Measurements from ENCODE around the gene PASK.

PASK gene

DNA sequence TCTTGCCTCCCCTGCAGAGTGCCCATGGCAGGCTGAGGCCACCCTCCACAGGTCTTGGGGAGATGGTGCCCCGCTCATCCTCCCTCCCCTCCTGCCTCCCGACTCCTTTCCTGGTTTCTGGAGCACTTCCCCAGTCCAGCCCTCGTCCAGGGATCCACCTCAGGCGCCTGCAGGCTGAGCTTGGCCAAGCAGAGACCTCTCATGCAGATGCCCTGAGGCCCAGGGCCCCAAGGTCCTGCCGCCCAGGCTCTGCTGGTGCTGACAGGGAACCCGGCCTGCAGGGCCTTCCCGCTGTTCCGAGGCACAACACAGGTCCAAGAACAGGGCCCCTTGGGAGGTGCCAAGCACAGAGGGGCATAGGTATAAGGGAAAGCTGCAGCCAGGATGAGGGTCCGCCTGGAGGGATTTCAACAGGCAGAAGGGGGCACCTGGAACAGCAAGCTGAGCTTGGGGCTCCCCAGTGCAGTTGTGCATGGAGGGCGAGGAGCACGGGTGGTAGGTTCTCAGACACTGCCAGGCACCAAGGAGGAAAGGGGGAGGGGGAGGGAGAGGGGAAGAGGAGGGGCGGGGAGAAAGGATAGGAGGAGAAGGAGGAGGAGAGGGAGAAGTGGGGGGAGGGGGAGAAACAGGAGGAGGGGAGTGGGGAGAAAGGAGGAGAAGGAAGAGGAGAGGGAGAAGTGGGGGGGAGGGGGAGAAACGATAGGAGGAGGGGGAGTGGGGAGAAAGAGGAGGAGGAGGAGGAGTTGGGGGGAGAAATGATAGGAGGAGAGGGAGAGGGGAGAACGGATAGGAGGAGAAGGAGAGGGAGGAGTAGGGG, 38.0 kb upstream of the PASK start:
- Mint-ChIP-seq H3K27me3 (no peaks in the 10 kb centered on the region), H3K36me3 (no peaks in the 10 kb centered on the region), H3K4me1 (ENCODE audit: low read depth) (no peaks in the 10 kb centered on the region), H3K27ac (no peak overlapping the region), H3K9me3 (ENCODE audit: low read depth) (no peaks in the 10 kb centered on the region), H3K4me3 (no peak overlapping the region)

DNA sequence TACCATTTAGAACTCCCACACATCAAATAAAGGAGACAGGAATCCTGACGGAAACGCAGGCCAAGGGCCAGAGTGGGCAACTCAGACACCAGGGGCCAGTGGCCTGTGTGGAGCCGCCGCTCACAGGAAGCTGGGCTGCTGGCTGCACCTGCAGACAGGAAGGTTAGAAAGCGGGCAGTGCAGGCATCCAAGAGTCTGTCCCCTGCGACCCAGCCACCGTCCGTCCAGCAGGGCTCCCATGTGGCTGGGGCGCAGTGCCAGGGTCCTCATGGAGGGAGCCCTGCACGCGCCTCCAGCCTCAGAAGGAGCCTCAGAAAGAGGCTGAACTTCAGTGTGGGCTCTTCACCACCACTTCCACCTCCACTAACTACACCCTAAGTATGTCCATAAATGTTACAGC, 36.7 kb upstream of the PASK start:
- Mint-ChIP-seq H3K27me3 (no peaks in the 10 kb centered on the region), H3K4me3 (no peak overlapping the region), H3K9me3 (ENCODE audit: low read depth) (no peaks in the 10 kb centered on the region), H3K4me1 (ENCODE audit: low read depth) (no peaks in the 10 kb centered on the region), H3K36me3 (no peaks in the 10 kb centered on the region), H3K27ac (no peak overlapping the region)

DNA sequence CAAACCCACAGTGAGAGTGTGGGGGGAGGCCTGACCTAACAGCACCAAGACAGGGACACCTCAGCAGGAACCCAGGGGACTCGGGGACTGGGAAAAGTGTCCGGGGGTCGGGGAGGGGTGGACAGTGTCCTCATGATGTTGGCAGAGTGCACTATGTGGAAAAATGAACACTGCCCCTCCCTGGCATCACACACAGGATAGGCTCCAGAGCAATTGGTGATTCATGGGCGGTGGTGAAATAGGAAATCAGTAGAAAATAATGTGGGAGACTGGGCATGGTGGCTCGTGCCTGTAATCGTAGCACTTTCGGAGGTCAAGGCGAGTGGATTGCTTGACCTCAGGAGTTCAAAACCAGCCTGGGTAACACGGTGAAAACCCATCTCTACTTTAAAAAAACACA, 35.6 kb upstream of the PASK start:
- H3K4me1 Mint-ChIP-seq (ENCODE audit: low read depth) = no peaks in the 10 kb centered on the region
- H3K27ac Mint-ChIP-seq = no peak overlapping the region
- H3K36me3 Mint-ChIP-seq = no peaks in the 10 kb centered on the region
- no peaks in the 10 kb centered on the region for H3K9me3 Mint-ChIP-seq (ENCODE audit: low read depth)
- H3K4me3 Mint-ChIP-seq = no peak overlapping the region
- H3K27me3 Mint-ChIP-seq = no peaks in the 10 kb centered on the region

DNA sequence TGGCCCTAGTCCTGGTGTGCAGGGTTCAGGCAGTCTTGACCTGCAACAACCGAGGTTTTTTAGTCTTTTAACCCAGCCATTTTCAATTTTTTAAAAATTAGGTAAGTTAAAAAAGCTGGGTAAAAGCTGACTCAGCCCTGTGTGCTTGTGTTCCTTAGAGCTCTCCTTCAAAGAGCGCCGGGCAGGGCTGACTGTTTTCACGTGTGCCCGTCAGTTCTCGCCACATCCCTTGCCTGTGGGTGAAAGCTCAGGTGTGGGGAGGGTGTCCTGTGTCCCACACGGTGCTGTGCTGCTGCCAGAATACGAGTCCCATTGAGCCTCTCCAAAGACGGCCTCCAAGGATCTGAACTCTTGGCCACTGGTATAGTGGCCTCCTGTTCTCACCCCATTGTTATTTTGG, 33.9 kb upstream of the PASK start:
- Mint-ChIP-seq H3K4me3 (no peak overlapping the region), H3K4me1 (ENCODE audit: low read depth) (no peaks in the 10 kb centered on the region), H3K36me3 (peaks cover 4% of the 10 kb centered on the region), H3K27me3 (no peaks in the 10 kb centered on the region), H3K27ac (no peak overlapping the region), H3K9me3 (ENCODE audit: low read depth) (no peaks in the 10 kb centered on the region)

DNA sequence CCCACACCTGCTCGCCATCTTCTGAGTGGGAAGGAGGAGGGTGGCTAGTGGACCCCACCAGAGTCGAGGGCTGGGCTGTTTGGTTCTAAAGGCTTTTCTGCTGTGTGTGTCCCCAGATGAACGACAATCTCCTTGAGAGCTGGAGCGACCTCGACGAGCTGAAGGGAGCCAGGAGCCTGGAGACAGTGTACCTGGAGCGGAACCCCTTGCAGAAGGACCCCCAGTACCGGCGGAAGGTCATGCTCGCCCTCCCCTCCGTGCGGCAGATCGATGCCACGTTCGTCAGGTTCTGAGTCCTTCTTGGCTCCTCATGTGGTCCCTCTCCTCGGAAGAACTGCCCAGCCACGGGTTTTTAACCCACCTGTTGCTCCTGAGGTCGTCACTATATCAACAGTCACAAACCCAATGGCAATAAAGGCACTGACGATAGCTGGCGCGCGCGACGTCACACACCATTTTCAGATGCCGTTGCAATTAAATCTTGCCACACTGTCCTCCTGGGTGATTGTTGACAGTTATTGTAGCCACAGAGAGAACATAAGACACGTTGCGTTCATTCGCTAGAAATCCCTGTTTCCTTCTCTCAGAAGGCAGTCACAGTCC, 33.4 kb upstream of the PASK start:
- Mint-ChIP-seq H3K4me3 (no peak overlapping the region), H3K27ac (no peak overlapping the region), H3K27me3 (no peaks in the 10 kb centered on the region), H3K36me3 (peaks cover 4% of the 10 kb centered on the region), H3K9me3 (ENCODE audit: low read depth) (no peaks in the 10 kb centered on the region), H3K4me1 (ENCODE audit: low read depth) (no peaks in the 10 kb centered on the region)

DNA sequence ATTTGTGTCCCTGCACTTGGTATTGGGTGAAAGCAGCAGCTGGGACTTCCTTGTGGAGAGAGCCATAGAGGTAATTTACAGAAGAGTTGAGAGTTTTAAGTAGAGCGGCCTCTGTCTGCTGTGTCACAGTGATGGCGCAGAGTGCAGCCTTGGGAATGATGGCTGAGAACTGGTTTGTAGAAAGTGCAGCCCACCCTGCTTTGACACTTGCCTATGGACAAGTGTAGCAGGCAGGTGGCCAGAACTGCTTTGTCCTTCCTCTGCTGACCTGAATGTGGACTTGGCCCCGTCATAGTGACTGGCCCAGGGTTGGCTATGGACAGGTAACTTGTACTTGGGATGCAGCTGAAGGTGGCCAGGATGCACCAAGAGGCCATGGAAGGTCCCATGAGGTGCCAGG, 32.9 kb upstream of the PASK start:
- H3K36me3 Mint-ChIP-seq = peaks cover 4% of the 10 kb centered on the region
- H3K4me3 Mint-ChIP-seq = no peak overlapping the region
- no peaks in the 10 kb centered on the region for H3K9me3 Mint-ChIP-seq (ENCODE audit: low read depth)
- H3K27me3 Mint-ChIP-seq = no peaks in the 10 kb centered on the region
- no peaks in the 10 kb centered on the region for H3K4me1 Mint-ChIP-seq (ENCODE audit: low read depth)
- no peak overlapping the region for H3K27ac Mint-ChIP-seq

DNA sequence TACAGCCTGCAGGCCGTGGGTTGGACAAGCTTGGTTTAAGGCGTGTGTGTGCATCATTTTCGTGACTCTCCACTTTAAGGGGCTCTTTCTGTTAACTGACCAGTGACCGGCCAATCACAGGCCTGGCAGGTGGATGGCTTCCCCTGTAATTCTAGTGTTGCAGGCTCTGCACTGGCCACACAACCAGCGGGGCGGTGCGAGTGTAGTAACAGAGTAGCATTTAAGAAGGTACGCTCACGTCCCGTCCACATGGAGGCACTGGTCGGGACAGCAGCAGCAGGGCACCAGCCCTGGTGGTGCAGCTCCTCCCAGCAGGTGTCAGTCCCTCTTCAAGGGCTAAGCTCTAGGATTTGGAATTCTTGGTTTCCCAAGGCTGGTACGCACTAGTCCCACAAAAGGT, 31.2 kb upstream of the PASK start:
- peaks cover 4% of the 10 kb centered on the region for H3K36me3 Mint-ChIP-seq
- no peak overlapping the region for H3K4me3 Mint-ChIP-seq
- no peaks in the 10 kb centered on the region for H3K9me3 Mint-ChIP-seq (ENCODE audit: low read depth)
- H3K4me1 Mint-ChIP-seq (ENCODE audit: low read depth) = no peaks in the 10 kb centered on the region
- H3K27me3 Mint-ChIP-seq = no peaks in the 10 kb centered on the region
- no peak overlapping the region for H3K27ac Mint-ChIP-seq

DNA sequence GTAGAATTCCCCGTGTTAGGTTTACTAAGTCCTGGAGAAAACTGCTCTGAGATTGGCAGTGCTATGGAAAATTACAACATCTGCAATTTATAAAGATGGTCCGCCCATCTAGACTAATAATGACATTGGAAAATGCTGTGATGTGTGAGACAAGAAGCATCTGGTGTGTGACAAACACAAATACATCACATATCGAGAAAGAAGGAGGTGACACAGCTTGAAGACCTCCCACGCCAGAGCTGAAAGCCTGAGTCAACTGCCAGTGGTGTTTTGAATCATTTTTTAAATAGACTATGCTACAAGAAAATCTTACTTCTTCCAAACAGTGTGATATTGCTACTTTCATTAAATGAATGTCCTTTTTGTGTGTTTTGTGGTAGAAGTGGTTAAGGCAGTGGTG, 30.6 kb upstream of the PASK start:
- Mint-ChIP-seq H3K4me1 (ENCODE audit: low read depth) (no peaks in the 10 kb centered on the region), H3K4me3 (no peak overlapping the region), H3K36me3 (peaks cover 4% of the 10 kb centered on the region)

DNA sequence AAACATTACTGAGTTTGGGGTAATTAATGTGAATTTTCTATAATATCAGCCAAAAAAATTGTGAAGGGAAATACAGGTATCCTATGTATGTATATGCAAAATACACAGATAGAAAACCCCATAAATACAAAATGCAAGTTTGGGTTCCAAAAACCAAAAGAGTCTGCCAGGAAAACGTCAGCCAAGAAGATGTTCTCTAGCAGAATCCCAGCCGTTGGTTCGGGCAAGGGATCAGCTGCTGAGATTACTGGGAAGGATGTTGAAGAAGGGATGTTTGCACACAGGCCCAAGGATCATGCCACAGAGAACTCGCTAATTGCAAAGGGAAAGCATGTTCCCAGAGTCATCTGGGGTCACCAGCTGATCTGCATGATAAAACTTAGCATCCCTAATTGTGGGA, 29.7 kb upstream of the PASK start:
- H3K9me3 Mint-ChIP-seq (ENCODE audit: low read depth) = no peaks in the 10 kb centered on the region
- H3K27ac Mint-ChIP-seq = no peak overlapping the region
- H3K27me3 Mint-ChIP-seq = no peaks in the 10 kb centered on the region
- no peak overlapping the region for H3K4me3 Mint-ChIP-seq
- peaks cover 4% of the 10 kb centered on the region for H3K36me3 Mint-ChIP-seq
- no peaks in the 10 kb centered on the region for H3K4me1 Mint-ChIP-seq (ENCODE audit: low read depth)

More for the DNA sequence above, 30.6 kb upstream of the PASK start:
- H3K9me3 Mint-ChIP-seq (ENCODE audit: low read depth) = no peaks in the 10 kb centered on the region
- no peak overlapping the region for H3K27ac Mint-ChIP-seq
- H3K27me3 Mint-ChIP-seq = no peaks in the 10 kb centered on the region

DNA sequence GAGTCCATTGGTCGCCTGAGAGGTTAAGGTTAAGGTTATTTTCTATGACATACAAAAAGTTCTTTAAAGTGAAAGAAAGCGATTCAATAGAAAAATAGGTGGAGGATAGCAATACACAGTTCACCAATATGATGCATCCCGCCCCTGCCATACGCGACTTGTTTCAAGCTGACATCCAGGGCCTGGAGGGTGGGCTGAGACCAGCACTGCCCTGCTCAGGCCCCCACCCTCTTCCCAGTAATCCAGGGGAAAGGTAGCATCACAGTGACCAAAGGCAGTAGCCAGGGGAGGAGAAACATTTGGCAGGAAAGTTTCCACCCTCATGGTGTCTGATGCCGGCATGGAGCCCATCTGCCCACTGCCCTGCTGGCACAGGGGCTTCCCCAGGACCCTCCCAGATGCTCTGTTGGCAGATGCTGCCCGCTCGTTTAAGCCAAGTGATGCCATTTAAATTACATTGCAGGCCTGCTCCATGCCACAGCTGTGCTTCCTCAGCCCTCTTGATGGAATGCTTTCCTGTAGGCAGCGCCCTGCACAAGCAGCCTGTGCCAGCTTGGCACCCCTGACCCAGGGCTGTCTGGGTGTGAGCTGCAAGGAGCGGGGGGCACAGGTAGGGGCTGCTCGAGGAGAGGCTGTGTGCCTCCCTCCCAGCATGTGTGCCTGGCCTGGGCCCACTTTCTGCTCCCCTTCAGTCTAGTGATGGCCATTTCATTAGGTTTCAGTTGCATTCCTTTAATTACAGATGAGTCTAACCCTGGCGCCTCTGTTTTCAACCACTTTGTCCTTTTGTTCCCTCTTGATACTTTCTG, 28.5 kb upstream of the PASK start:
- Mint-ChIP-seq H3K4me1 (ENCODE audit: low read depth) (no peaks in the 10 kb centered on the region), H3K9me3 (ENCODE audit: low read depth) (no peaks in the 10 kb centered on the region), H3K36me3 (peaks cover 6% of the 10 kb centered on the region), H3K27ac (no peak overlapping the region), H3K4me3 (no peak overlapping the region), H3K27me3 (no peaks in the 10 kb centered on the region)

DNA sequence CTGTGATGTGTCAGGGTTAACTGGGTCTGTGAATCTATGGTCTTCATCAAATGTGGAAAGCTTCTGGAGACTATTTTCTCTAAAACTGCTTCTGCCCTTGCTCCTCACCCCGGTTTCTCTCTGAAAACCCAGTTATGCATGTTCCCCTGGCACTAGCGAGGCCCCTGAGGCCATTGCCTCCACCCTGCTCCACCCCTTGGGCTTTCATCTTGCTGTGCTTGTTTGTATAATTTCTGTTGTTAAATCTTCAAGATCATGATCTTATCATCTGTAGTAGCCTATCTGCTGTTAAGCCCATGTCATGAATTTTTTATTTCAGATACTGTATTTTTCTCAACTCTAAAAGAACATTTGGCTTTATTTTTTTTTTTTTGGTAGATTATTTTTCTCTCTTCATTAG, 24.3 kb upstream of the PASK start:
- Mint-ChIP-seq H3K4me3 (no peak overlapping the region), H3K27ac (no peak overlapping the region), H3K4me1 (ENCODE audit: low read depth) (no peaks in the 10 kb centered on the region), H3K36me3 (peaks cover 26% of the 10 kb centered on the region), H3K9me3 (ENCODE audit: low read depth) (no peaks in the 10 kb centered on the region), H3K27me3 (no peaks in the 10 kb centered on the region)

DNA sequence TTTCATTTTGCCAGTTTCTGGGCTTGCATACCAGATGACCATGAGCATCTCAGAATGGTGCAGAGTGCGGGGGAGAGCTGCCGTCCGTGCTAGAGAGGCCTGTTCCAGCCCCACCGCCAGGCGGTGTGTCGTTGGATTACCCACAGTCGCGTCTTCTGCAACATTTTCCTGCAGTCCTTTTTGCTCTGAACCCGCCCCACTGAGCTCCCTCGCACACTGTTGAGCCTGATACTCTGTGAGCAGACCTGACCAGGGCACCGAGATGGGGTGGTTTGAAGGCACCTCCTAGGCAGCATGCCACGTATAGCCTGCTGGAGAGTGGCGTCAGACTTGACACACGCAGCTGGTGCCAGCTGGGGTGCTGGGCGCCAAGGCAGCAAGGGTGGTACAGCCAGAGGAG, 19.1 kb upstream of the PASK start:
- peaks cover 27% of the 10 kb centered on the region for H3K36me3 Mint-ChIP-seq
- H3K4me1 Mint-ChIP-seq (ENCODE audit: low read depth) = no peaks in the 10 kb centered on the region
- H3K4me3 Mint-ChIP-seq = no peak overlapping the region
- H3K27me3 Mint-ChIP-seq = no peaks in the 10 kb centered on the region
- no peaks in the 10 kb centered on the region for H3K9me3 Mint-ChIP-seq (ENCODE audit: low read depth)
- no peak overlapping the region for H3K27ac Mint-ChIP-seq

DNA sequence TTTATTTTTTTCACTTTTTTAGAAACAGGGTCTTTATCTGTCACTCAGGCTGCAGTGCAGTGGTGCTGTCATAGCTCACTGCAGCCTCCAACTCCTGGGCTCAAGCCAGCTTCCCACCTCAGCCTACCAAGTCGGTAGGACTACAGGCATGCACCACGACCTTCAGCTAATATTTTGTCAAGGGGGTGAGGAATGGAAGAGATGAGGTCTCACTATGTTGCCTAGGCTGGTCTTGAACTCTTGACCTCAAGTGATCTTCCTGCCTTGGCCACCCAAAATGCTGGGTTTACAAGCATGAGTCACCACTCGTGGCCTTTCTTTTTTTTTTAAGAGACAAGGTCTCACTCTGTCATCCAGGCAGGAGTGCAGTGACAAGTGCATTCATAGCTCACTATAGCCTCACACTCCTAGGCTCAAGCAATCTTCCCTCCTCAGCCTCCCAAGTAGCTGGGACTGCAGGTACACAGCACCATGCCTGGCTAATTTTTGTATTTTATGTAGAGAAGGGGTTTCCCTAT, 14.4 kb upstream of the PASK start:
- Mint-ChIP-seq H3K27ac (no peak overlapping the region), H3K27me3 (no peaks in the 10 kb centered on the region), H3K4me3 (no peak overlapping the region), H3K4me1 (ENCODE audit: low read depth) (no peaks in the 10 kb centered on the region), H3K36me3 (peaks cover 3% of the 10 kb centered on the region), H3K9me3 (ENCODE audit: low read depth) (no peaks in the 10 kb centered on the region)

DNA sequence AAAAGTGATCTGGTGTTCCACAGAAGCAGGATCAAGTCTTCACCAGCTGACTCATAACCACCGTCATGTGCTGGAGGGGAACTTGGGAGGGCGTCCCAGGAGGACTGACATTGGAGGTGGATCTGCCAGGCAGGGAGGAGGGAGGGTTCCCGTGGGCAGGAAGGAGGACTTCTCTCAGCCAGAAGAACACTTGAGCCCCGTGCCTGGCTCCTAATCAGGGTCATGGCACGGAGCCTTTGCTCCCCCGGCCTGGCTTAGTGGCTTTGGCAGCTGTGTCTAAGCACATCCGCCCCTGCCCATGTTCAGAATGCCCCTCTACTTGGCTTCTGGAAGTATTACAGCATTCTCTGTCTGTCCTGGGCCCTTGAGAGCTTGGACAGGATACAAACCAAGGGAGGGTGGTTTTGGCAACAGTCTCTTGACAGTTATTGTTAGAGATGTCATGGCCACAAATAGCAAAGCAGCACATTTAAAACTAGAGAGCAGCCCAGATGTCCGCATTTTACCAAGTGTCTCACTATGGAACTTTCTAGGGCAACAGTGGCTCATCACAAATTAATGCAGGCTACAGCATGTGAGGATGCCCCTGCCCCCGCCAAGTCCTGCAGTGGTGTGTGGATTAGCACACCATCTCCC, 12.5 kb upstream of the PASK start:
- Mint-ChIP-seq H3K36me3 (no peaks in the 10 kb centered on the region), H3K27me3 (no peaks in the 10 kb centered on the region), H3K27ac (no peak overlapping the region), H3K4me1 (ENCODE audit: low read depth) (peaks cover 1% of the 10 kb centered on the region), H3K9me3 (ENCODE audit: low read depth) (no peaks in the 10 kb centered on the region), H3K4me3 (no peak overlapping the region)

DNA sequence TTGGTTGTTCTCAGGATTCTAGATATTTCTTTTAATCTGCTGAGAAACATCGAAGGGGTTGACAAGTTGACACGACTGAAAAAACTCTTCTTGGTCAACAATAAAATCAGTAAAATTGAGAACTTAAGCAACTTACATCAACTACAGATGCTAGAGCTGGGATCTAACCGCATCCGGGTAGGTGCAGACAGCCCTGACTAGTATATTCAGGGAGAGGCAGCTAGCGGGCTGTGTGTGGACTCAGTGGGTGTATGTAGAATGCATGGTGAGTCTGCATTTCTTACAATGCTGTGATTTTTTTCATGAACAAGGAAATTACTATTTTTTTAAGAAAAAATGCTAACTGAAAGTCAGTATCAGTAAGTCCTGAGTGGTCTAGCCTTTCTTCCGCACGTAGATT, 11.0 kb upstream of the PASK start:
- no peak overlapping the region for H3K27ac Mint-ChIP-seq

More for the DNA sequence above, 11.0 kb upstream of the PASK start:
- H3K9me3 Mint-ChIP-seq (ENCODE audit: low read depth) = no peaks in the 10 kb centered on the region
- H3K27me3 Mint-ChIP-seq = no peaks in the 10 kb centered on the region
- H3K4me3 Mint-ChIP-seq = no peak overlapping the region
- peaks cover 3% of the 10 kb centered on the region for H3K4me1 Mint-ChIP-seq (ENCODE audit: low read depth)
- H3K36me3 Mint-ChIP-seq = no peaks in the 10 kb centered on the region

Measured in activated naive CD8-positive, alpha-beta T cell (primary cell).